Stimulated activated CD8-positive, alpha-beta memory T cell treated with anti-CD3 and anti-CD28 coated beads, Interleukin-7, amount 100 ng/mL, for 4 hours (primary cell): ENCODE data around the gene ADH7.
"Not testable (repeated sequence)": the region's sequence is repeated elsewhere in the genome, so short reads cannot be mapped to it uniquely, and the experiment has no call there.

ENCODE experiments used
- DNase-seq, 2 donors: peaks; one replicate each; pipeline ENCODE4 v3.0.0-alpha.2; 2020; ENCODE audit warnings: low read depth in 2 of 2

The ADH7 gene

DNA sequence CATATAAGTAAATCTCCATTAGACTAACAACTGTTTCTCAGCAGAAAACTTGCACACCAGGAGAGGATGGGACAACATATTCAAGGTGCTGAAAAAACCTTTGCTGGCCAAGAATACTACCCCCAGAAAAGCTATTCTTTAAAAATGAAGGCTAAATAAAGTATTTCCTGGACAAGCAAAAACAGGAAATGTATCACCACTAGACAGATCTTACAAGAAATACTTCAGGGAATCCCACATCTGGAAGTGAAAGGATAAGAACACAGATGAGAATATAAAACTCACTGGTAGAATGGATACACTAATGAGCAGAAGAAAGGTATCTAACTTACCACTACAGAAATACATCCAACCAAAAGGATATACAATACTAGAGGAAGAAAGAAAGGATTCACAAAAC, 55.6 kb downstream of the ADH7 start:
- DNase-seq, result no peak

- no peak for DNase-seq
Measured at GRCh38 chr4:99378876-99379275, 56.3 kb downstream of the ADH7 start.

- not testable (repeated sequence) for DNase-seq
Measured at GRCh38 chr4:99377341-99377740, 57.8 kb downstream of the ADH7 start.

DNA sequence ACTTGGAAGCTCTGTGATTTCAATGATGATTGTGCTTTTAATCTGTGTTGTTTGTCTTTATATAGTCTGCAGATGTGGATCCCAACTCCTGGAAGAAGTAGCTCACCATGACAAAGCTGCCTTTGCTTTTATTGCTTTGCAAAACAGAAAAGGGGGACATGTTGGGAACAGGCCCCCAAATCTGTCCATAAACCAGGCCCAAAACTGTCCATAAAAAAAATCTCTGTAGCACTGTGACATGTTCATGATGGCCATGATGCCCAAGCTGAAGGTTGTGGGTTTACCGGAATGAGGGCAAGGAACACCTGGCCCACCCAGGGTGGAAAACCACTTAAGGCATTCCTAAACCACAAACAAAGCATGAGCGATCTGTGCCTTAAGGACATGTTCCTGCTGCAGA, 62.7 kb downstream of the ADH7 start:
- DNase-seq, result not testable (repeated sequence)

GRCh38 chr4:99367817-99368216, 67.3 kb downstream of the ADH7 start:
- DNase-seq, result not testable (repeated sequence)

DNA sequence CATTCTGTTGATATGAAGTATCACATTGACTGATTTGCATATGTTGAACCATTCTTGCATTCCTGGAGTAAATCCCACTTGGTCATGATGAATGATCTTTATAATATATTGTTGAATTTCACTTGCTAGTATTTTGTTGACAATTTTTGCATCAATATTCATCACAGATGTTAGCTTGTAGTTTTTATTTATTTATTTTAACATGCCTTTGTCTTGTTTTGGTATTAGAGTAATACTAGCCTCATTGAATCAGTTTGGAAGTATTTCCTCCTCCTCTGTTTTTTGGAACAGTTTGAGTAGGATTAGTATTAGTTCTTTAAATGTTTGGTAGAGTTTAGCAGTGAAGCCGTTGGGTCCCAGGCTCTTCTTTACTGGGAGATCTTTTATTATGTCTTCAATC, 68.7 kb downstream of the ADH7 start:
- DNase-seq, result no peak

DNA sequence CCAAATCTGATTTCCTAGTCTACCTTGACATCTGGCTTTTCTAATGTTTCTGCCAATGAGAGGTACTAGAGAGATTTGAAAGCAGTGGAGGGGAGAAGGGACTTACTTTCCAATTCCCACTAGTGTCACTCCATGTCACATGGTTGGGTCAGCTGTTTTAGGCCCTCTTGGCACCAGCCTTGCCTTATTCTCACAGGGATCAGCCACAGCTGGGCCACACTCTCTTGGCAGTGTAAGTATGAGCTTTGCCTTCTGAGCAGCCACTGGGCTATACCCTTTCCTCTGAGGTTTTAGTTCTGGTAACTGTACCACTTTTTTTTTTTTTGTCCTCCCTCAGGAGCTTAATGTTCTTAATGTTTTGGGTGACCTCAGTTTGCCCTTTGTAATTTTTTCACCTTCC, 72.4 kb downstream of the ADH7 start:
- DNase-seq, result no peak
